GM12801 (cell line): ENCODE results near the gene MTHFD1L.

Experiments used
- TF ChIP-seq, protein P1 (sequence below): IDR thresholded peaks from one replicate; pipeline ENCODE4 v1.5.1; 2011; ENCODE audit warnings: control low read depth; ENCODE audit not compliant: insufficient read length; ENCODE audit errors: extremely low read depth

The MTHFD1L gene

DNA sequence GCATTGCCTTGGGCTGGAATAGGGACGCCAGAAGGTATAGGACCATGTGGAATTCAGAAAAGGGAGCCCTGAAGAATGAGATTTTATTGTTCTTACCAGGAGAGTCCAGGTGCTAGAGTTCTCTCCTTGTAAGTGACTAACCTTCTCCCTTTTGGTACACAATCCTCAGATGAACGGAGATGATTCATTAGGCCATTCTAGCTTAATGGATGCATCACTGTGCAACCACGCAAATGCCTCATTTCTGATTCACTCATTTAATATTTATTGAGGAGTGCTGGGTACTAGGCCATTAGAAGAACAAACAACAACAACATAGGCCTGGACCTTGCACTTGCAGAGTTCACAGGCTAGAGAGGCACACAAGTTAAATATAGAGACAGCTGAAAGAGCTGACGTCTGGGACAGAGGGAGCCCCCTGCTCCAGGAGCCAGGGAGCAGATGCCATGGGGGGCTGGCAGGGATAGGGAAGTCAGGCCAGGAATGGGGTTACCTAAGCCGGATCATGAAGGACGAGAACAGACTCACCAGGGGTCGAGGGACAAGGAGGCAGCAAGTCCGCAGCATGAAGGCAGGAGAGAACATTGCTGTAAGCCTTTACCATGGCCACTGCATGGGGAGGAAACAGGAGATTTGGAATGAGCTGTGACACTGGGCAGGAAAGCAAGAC is 194.7 kb downstream of the MTHFD1L start:
- TF ChIP-seq, protein P1, sequence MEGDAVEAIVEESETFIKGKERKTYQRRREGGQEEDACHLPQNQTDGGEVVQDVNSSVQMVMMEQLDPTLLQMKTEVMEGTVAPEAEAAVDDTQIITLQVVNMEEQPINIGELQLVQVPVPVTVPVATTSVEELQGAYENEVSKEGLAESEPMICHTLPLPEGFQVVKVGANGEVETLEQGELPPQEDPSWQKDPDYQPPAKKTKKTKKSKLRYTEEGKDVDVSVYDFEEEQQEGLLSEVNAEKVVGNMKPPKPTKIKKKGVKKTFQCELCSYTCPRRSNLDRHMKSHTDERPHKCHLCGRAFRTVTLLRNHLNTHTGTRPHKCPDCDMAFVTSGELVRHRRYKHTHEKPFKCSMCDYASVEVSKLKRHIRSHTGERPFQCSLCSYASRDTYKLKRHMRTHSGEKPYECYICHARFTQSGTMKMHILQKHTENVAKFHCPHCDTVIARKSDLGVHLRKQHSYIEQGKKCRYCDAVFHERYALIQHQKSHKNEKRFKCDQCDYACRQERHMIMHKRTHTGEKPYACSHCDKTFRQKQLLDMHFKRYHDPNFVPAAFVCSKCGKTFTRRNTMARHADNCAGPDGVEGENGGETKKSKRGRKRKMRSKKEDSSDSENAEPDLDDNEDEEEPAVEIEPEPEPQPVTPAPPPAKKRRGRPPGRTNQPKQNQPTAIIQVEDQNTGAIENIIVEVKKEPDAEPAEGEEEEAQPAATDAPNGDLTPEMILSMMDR, result no peak

DNA sequence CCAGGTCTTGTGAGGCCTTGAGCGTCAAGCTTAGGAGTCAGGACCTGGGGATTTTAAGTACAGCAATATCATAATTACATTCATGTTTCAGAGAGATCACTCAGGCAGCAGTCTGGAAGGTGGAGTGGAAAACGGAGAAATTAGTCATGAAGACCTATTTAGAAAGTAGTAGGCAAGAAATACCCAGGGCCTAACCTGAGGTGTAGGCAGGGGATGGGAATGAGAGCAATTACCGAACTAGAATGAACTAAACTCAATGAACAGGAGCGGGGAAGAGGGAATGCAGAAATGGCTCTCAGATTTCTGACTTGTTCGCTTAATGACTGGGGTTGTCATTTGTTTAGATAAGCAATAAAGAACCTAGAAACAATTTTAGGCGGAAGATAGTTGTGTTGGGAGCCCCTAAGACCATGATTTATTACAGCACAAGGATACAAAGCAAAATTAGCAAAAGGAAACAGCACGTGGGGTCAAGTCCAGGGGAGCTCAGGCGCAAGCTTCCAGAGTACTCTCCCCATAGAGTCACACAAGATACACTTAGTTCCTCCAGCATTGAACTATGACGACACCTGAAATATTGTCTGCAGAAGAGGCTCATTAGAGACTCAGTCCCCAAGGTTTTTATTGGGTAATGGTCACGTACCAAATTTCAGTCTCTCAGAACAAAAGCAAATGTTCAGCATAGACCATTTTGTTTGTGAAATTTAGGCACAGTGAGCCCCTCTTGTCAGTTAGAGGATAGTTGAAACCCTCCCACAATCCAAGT is 195.4 kb downstream of the MTHFD1L start:
- TF ChIP-seq, protein P1, result no peak

- TF ChIP-seq, protein P1, result no peak
These were observed 197.8 kb downstream of the MTHFD1L start for GRCh38 chr6:151063352-151063751.

- TF ChIP-seq, protein P1, result no peak
These were observed 198.5 kb downstream of the MTHFD1L start for GRCh38 chr6:151063842-151064647.

DNA sequence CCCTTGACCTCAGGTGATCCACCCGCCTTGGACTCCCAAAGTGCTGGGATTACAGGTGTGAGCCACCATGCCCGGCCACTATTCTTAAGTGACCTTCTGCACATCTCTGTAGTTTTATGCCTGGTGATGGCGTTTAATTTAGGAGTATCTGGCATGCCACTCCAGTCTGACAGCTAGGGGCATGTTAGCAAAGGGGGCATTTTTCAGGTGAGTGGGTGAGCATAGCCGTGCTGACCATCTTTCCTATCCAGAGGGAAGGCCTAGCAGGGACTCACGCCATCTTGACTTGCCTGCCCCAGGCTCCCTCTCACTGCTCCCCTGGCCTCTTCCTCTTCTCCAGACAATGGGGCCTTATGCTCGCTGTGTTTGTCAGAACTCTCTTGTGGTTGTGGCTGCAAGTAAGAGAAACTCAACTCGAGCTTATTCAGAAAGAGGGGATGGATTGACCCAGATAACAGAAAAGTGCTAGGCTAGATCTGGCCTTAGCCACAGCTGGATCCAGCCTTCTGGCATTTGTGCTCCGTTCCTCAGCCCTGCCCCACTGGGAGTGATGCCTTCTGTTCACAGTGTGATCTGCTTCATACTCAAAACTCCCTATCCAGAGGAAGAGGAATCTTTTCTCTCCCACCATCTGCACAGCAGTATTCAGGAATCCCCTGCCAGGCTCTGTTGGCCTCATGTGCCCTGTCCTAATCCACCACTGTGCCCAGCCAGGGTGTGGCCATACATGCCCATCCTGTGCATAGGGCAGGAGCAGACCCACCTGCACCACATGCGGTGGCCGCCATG is 199.7 kb downstream of the MTHFD1L start:
- TF ChIP-seq, protein P1, result no peak

DNA sequence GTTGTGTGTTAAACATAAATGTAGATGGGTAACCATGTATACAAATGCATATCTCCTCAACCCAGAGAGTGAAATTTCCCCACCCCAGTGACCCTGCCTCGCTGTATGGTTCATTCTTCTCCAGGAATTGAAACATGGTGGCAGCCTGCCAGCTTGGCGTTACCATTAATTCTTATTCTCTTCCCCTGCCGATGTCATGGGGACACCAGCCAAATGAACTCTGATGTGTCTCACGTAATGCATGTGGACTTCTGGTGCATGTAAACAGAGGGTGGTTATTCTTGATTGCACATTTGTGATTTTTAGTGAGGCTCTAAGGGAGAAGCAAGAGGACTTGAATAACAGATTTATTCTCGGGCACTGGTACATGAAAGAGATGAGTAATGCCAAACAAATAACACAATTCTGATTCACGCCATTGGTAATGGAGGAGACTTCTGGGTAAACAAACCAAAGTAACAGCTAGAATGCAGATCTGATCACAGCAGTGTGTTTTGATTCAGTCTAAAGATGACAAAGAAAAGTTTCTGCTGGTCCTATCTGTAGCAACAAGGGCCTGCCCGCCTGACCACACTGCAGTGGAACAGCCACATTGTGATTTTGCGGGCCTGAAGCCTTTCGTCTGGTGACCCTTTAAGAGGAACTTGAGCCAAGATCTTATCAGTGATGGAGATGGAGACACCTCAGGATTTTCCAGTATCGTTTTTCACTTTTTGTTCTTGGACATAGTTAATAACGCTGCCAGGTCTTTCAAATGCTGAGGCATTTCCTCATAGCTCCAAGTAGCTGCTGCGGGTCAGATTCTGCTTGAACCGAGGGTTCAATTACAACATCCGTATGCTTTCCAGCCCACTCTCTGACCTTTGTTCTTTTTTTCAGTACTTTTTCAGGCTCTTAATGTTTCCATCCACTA is 202.4 kb downstream of the MTHFD1L start:
- TF ChIP-seq, protein P1, result no peak
